ENCODE data around the gene NEDD4. TPM values are rescaled to one million over a fixed set of nuclear protein-coding genes. Genes with fewer than 3 reads are reported as not detected.

NEDD4 gene
- total and polyA plus RNA-seq, 10 of the 15 experiments (the other 5 are each of a cell fraction or from before 2014, with no cell fraction given), result 1.3 to 7.7 (median 4.4) TPM

DNA sequence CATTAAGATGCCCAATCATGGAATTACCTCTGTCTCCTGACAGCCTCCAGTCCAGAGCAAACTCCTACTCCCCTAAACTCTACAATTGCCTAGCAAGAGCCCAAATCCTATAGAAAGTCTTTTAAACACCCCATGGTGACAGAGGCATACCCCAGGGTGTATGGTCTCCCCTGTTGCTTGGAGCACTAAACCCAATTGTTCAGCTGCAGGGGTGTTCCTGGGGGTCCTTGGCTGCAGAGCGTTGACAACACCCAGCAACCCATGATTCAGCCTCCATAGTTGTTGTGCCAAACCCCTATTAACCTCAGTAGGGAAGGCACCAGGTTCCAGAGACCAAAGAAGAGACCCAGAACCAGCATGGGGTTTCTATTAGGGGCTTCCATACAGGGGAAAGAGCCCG is 41.8 kb upstream of the NEDD4 start (continued):
- TF ChIP-seq, protein P1, sequence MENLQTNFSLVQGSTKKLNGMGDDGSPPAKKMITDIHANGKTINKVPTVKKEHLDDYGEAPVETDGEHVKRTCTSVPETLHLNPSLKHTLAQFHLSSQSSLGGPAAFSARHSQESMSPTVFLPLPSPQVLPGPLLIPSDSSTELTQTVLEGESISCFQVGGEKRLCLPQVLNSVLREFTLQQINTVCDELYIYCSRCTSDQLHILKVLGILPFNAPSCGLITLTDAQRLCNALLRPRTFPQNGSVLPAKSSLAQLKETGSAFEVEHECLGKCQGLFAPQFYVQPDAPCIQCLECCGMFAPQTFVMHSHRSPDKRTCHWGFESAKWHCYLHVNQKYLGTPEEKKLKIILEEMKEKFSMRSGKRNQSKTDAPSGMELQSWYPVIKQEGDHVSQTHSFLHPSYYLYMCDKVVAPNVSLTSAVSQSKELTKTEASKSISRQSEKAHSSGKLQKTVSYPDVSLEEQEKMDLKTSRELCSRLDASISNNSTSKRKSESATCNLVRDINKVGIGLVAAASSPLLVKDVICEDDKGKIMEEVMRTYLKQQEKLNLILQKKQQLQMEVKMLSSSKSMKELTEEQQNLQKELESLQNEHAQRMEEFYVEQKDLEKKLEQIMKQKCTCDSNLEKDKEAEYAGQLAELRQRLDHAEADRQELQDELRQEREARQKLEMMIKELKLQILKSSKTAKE (IDR thresholded peaks at IDR 0.05; ENCODE audit: low read depth, poor library complexity, severe bottlenecking), result no peak
- TF ChIP-seq, protein P2, sequence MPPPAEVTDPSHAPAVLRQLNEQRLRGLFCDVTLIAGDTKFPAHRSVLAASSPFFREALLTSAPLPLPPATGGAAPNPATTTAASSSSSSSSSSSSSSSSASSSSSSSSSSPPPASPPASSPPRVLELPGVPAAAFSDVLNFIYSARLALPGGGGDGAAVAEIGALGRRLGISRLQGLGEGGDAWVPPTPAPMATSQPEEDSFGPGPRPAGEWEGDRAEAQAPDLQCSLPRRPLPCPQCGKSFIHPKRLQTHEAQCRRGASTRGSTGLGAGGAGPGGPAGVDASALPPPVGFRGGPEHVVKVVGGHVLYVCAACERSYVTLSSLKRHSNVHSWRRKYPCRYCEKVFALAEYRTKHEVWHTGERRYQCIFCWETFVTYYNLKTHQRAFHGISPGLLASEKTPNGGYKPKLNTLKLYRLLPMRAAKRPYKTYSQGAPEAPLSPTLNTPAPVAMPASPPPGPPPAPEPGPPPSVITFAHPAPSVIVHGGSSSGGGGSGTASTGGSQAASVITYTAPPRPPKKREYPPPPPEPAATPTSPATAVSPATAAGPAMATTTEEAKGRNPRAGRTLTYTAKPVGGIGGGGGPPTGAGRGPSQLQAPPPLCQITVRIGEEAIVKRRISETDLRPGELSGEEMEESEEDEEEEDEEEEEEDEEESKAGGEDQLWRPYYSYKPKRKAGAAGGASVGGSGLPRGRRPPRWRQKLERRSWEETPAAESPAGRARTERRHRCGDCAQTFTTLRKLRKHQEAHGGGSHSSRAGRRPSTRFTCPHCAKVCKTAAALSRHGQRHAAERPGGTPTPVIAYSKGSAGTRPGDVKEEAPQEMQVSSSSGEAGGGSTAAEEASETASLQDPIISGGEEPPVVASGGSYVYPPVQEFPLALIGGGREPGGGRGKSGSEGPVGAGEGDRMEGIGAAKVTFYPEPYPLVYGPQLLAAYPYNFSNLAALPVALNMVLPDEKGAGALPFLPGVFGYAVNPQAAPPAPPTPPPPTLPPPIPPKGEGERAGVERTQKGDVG (CRISPR knock-in tag; IDR thresholded peaks at IDR 0.05), result no peak
- no peak for TF ChIP-seq JUNB (IDR thresholded peaks at IDR 0.05)
- no peak for TF ChIP-seq SUPT20H (IDR thresholded peaks at IDR 0.05; ENCODE audit: borderline replicate concordance, control insufficient read depth, low read depth, low read length)
- no peak for TF ChIP-seq MTA3 (IDR thresholded peaks at IDR 0.05; ENCODE audit: borderline replicate concordance, low read length)
- TF ChIP-seq, protein P3, sequence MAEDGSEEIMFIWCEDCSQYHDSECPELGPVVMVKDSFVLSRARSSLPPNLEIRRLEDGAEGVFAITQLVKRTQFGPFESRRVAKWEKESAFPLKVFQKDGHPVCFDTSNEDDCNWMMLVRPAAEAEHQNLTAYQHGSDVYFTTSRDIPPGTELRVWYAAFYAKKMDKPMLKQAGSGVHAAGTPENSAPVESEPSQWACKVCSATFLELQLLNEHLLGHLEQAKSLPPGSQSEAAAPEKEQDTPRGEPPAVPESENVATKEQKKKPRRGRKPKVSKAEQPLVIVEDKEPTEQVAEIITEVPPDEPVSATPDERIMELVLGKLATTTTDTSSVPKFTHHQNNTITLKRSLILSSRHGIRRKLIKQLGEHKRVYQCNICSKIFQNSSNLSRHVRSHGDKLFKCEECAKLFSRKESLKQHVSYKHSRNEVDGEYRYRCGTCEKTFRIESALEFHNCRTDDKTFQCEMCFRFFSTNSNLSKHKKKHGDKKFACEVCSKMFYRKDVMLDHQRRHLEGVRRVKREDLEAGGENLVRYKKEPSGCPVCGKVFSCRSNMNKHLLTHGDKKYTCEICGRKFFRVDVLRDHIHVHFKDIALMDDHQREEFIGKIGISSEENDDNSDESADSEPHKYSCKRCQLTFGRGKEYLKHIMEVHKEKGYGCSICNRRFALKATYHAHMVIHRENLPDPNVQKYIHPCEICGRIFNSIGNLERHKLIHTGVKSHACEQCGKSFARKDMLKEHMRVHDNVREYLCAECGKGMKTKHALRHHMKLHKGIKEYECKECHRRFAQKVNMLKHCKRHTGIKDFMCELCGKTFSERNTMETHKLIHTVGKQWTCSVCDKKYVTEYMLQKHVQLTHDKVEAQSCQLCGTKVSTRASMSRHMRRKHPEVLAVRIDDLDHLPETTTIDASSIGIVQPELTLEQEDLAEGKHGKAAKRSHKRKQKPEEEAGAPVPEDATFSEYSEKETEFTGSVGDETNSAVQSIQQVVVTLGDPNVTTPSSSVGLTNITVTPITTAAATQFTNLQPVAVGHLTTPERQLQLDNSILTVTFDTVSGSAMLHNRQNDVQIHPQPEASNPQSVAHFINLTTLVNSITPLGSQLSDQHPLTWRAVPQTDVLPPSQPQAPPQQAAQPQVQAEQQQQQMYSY (CRISPR knock-in tag; IDR thresholded peaks at IDR 0.05), result no peak
- TF ChIP-seq, protein P4, sequence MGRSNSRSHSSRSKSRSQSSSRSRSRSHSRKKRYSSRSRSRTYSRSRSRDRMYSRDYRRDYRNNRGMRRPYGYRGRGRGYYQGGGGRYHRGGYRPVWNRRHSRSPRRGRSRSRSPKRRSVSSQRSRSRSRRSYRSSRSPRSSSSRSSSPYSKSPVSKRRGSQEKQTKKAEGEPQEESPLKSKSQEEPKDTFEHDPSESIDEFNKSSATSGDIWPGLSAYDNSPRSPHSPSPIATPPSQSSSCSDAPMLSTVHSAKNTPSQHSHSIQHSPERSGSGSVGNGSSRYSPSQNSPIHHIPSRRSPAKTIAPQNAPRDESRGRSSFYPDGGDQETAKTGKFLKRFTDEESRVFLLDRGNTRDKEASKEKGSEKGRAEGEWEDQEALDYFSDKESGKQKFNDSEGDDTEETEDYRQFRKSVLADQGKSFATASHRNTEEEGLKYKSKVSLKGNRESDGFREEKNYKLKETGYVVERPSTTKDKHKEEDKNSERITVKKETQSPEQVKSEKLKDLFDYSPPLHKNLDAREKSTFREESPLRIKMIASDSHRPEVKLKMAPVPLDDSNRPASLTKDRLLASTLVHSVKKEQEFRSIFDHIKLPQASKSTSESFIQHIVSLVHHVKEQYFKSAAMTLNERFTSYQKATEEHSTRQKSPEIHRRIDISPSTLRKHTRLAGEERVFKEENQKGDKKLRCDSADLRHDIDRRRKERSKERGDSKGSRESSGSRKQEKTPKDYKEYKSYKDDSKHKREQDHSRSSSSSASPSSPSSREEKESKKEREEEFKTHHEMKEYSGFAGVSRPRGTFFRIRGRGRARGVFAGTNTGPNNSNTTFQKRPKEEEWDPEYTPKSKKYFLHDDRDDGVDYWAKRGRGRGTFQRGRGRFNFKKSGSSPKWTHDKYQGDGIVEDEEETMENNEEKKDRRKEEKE (IDR thresholded peaks at IDR 0.05), result no peak

All from GM12878 (cell line).